Nephron progenitor cell (in vitro differentiated cells): ENCODE measurements around the gene UGT2A1.

ENCODE experiments used
- DNase-seq: peaks from one replicate; pipeline ENCODE4 v3.0.0; 2021
- H3K27ac Mint-ChIP-seq: 2 replicates; pipeline ENCODE4 v1.8.0; 2021; ENCODE audit warnings: mild to moderate bottlenecking, moderate library complexity, mixed read lengths
- H3K27me3 Mint-ChIP-seq: 2 replicates; pipeline ENCODE4 v1.8.0; 2021; ENCODE audit warnings: mild to moderate bottlenecking, low read depth, mixed read lengths; ENCODE audit not compliant: poor library complexity
- H3K36me3 Mint-ChIP-seq: 2 replicates; pipeline ENCODE4 v1.8.0; 2021; ENCODE audit warnings: low read depth, mixed read lengths
- H3K4me1 Mint-ChIP-seq: 2 replicates; pipeline ENCODE4 v1.8.0; 2021; ENCODE audit warnings: mixed read lengths
- H3K4me3 Mint-ChIP-seq: 2 replicates; pipeline ENCODE4 v1.8.0; 2021; ENCODE audit warnings: mild to moderate bottlenecking, moderate library complexity, mixed read lengths
- H3K9me3 Mint-ChIP-seq: 2 replicates; pipeline ENCODE4 v1.8.0; 2021; ENCODE audit warnings: mild to moderate bottlenecking, moderate library complexity, mixed read lengths
- CTCF ChIP-seq: fragments of 200-600 bp; sonication (generic); IDR thresholded peaks from 2 replicates; pipeline ENCODE4 v1.5.0; 2021; ENCODE audit warnings: antibody characterized with exemption

The UGT2A1 gene

DNA sequence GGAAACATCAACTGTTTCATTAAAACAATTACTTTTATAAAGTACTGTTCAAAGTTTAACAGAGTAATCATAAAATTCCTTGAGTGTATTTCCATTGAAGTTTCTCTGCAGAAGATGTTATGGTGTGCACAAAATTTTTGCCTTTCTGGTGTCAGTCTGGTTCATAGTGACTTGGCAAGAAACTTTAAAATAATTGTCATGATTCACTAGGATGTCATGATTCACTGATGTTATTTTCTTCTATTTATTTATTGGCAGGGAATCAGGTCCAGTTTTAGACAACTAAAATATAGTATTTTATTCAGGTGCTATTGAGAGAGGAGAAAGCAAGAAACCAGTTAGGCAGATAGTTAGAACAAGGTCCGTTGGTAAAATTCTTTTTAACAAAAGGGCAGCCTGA, 3.8 kb downstream of the UGT2A1 start:
- no peak for TF ChIP-seq CTCF
- Mint-ChIP-seq H3K4me1 (no peaks in the 10 kb centered on the region), H3K36me3 (no peaks in the 10 kb centered on the region), H3K27ac (no peak overlapping the region), H3K9me3 (no peaks in the 10 kb centered on the region), H3K27me3 (peaks cover 2% of the 10 kb centered on the region), H3K4me3 (no peak overlapping the region)
- DNase-seq, result no peak

- no peaks in the 10 kb centered on the region for H3K36me3 Mint-ChIP-seq
- no peak overlapping the region for H3K4me3 Mint-ChIP-seq
- H3K27me3 Mint-ChIP-seq, result no peaks in the 10 kb centered on the region
- H3K27ac Mint-ChIP-seq, result no peak overlapping the region
- H3K9me3 Mint-ChIP-seq, result no peaks in the 10 kb centered on the region
- no peak for TF ChIP-seq CTCF
- no peaks in the 10 kb centered on the region for H3K4me1 Mint-ChIP-seq
- DNase-seq, result no peak
Measured at GRCh38 chr4:69642961-69643360, 10.1 kb downstream of the UGT2A1 start.

GRCh38 chr4:69640289-69640688, 12.8 kb downstream of the UGT2A1 start:
- DNase-seq, result no peak
- Mint-ChIP-seq H3K9me3 (no peaks in the 10 kb centered on the region), H3K27ac (no peak overlapping the region), H3K36me3 (no peaks in the 10 kb centered on the region), H3K27me3 (no peaks in the 10 kb centered on the region), H3K4me1 (no peaks in the 10 kb centered on the region), H3K4me3 (no peak overlapping the region)
- no peak for TF ChIP-seq CTCF

DNA sequence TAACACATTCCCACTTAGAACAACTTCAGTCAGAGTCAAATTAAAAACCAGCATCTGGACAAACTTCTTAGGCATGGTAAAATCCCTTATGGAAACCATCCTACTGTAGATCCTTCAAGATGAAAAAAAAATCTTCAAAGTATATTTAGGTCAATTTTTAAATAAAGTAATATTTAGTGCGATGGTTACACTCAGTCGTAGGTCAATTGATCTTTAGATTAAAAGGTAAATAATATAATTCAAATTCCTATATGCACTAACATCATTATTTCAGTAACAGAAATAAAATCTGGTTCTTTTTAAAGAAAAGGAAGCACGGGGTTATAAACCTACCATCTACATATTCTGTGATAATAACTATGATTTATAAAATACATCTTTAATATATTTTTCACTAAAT, 13.5 kb downstream of the UGT2A1 start, which contains the start of gene UGT2A2:
Gene UGT2A2, minus strand, starts transcription at position 101 of the 400 bp plus-strand sequence. Its CDS starts 2 bp downstream, at position 99.
- H3K9me3 Mint-ChIP-seq, result no peaks in the 10 kb centered on the region
- no peak for DNase-seq
- H3K27ac Mint-ChIP-seq, result no peak within 1 kb of the TSS
- no peak within 1 kb of the TSS for H3K4me3 Mint-ChIP-seq
- H3K27me3 Mint-ChIP-seq, result no peaks in the 10 kb centered on the region
- no peaks in the 10 kb centered on the region for H3K4me1 Mint-ChIP-seq
- no peaks in the 10 kb centered on the region for H3K36me3 Mint-ChIP-seq
- TF ChIP-seq CTCF, result no peak

- no peaks in the 10 kb centered on the region for H3K4me1 Mint-ChIP-seq
- peaks cover 19% of the 10 kb centered on the region for H3K9me3 Mint-ChIP-seq
- no peak overlapping the region for H3K27ac Mint-ChIP-seq
- no peak for DNase-seq
- no peaks in the 10 kb centered on the region for H3K27me3 Mint-ChIP-seq
- no peaks in the 10 kb centered on the region for H3K36me3 Mint-ChIP-seq
- peak; percentile 65 for TF ChIP-seq CTCF
- no peak overlapping the region for H3K4me3 Mint-ChIP-seq
Measured at GRCh38 chr4:69617083-69617694, 35.9 kb downstream of the UGT2A1 start.

- DNase-seq, result no peak
- no peak for TF ChIP-seq CTCF
- Mint-ChIP-seq H3K27me3 (no peaks in the 10 kb centered on the region), H3K36me3 (no peaks in the 10 kb centered on the region), H3K27ac (no peak overlapping the region), H3K4me3 (no peak overlapping the region), H3K9me3 (peaks cover 2% of the 10 kb centered on the region), H3K4me1 (no peaks in the 10 kb centered on the region)
Measured at GRCh38 chr4:69610484-69610883, 42.6 kb downstream of the UGT2A1 start.
